ENCODE results near the gene SELENOP.

SELENOP gene

DNA sequence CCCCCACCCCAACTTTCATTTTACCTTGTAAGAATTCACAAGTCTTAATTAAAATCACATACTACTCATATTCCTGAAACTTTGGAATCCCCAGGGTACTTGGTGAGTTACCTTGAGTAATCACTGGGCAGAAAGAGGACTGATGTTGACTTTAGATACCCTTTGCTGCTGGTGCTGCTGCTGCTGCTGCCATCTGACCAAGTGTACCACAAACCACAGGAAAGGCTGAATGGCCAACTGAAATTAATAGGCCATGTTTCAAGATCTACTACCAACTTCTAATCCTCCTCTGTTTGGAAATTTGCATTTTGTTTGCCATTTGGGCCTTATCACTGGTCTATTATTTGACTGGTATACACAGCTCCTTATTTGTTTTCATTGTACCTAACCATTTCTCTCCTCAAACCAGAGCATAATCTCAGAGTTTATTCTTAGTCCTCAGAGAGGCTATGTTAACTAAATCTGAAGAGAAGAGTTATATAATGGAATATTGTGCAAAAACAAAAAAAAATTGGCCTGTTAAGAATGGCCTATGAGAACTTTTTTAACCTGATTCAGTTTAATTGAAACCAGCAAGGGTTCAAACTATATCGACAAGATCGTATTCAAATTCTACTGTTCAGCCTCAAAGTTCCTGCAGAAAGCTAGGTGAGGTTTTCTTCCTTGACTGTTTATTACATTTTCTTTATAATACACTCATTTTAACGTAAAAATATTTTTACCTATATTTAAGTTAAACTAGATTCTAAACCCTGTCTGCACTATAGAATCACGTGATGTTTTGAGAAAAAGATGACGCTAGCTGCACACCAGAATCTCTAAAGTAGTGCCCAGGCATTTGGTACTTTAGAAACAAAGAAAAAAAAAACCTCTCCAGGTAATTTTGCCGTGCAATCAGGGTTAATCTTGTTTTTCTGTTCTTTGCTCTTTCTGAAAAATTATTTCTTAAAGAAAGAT, 13.1 kb downstream of the SELENOP start:
- DNase-seq (ENCODE audit: low spot score) = no peak

DNA sequence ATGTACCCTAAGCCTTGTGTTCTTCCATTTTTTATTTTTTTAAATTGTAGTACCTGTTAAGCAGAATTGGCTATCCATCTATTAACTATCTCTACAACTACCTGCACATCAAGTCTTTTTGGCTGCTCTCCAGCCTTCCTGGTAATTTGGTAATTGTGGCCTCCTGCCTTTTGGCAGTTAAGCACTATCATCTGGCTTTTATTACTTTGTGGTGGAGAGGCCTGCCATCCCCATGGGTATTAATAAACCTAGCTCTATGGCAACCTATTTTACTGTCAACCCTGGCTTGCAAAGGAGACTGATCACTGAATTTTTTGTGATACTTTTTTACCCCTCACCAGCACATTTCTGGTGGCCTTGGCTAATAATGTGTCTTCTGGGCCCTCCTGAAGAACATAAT, 20.5 kb downstream of the SELENOP start:
- no peak for DNase-seq (ENCODE audit: low spot score)

DNA sequence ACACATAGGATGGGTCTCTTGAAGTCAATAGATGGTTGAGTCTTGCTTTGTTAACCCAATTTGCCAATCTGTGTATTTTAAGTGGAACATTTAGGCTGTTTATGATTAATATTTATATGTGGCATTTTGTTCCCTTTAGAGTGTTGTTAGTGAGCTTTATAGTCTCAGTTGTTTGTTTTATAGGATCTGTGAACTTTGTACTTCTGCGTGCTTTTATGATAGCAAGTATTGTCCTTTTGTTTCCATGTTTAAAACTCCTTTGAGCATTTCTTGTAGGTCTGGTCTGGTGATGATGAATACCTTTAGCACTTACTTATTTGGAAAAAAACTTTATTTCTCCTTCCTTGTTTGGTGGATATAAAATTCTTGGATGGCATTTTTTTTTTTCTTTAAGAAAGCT, 23.8 kb downstream of the SELENOP start:
- no peak for DNase-seq (ENCODE audit: low spot score)

DNA sequence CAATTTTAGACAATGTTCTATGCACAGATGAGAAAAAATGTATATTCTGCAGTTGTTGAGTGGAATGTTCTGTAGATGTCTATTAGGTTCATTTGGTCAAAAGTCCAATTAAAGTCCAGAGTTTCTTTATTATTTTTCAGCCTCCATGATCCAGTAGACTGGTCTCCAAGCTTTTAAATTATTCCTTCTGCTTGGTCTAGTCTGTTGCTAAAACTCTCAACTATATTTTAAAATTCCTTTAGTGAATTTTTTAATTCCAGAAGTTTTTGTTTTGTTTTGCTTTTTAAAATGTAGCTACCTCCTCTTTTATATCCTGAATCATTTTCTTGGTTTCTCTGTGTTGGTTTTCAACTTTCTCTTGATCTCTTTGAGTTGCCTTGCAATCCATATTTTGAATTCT, 24.6 kb downstream of the SELENOP start:
- DNase-seq (ENCODE audit: low spot score) = no peak

GRCh38 chr5:42785756-42786155, 25.9 kb downstream of the SELENOP start:
- no peak for DNase-seq (ENCODE audit: low spot score)

- DNase-seq (ENCODE audit: low spot score) = no peak
Observed at GRCh38 chr5:42784132-42784531, 27.6 kb downstream of the SELENOP start.

GRCh38 chr5:42781584-42781983, 30.1 kb downstream of the SELENOP start:
- DNase-seq (ENCODE audit: low spot score) = no peak

DNA sequence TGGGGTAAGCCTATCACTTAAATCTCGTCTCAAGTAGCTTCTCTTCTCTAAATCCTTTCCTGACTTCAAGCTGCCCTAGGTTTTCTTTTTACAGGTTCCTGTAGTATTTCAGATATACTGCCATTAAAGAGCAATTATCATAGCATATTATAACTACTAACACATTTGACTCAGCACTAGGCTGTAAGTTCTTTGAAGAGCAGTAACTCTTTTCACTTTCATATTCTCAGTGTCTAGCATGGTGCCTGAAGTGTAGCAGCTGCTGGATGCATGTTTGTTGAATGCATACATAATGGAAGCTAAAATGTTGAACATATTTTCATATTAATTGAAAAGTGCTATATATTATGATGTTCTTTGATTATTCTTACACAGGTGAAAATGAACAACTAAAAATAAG, 32.6 kb downstream of the SELENOP start:
- DNase-seq (ENCODE audit: low spot score) = no peak

DNA sequence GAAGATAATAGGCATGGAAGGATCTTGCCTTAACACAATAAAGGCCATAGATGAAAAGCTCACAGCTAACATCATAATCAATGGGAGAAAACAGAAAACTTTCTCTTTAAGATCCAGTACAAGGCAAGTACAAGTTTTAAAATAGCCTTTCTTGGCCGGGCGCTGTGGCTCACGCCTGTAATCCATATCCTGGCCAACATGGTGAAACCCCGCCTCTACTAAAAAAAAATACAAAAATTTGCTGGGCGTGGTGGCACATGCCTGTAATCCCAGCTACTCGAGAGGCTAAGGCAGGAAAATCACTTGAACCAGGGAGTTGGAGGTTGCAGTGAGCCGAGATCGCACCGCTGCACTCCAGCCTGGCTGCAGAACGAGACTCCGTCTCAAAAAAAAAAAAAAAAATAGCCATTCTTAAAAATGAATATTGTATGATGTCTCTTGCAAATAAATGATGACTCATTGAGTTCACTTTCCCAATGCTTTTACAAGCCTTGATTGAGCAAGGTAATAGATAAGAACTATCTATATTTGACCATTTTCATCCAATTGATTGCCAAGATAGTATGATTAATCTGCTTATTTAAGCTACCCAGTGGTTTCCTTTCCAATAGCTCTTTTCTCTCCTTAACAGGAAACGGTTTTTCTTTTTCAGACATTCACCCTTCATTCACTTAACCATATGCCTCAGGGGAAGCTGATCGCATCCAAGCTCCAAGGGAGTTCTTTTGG, 39.3 kb downstream of the SELENOP start:
- DNase-seq (ENCODE audit: low spot score) = no peak

DNA sequence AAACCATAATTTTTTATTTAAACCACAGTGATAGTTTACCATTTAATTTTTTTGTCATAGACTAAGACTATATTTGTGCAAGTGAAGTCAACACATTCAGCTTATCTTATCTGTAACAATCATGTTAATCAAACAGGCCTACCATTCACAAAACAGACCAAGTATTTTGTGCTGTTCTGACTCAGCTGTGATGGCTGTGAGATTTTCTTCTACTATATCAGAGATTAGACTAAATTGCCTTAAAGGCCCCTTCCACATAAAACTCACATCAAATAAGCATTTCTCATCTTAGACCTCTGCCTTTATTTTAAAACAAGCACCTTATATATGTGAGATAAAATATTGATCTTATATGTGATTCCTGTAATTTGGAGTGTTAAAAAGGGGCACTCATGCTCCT, 41.7 kb downstream of the SELENOP start:
- DNase-seq (ENCODE audit: low spot score) = no peak

- no peak for DNase-seq (ENCODE audit: low spot score)
Observed at GRCh38 chr5:42768106-42768504, 43.6 kb downstream of the SELENOP start.

- DNase-seq (ENCODE audit: low spot score) = peak; percentile 73
Observed at GRCh38 chr5:42767491-42768105, 44.1 kb downstream of the SELENOP start.

DNA sequence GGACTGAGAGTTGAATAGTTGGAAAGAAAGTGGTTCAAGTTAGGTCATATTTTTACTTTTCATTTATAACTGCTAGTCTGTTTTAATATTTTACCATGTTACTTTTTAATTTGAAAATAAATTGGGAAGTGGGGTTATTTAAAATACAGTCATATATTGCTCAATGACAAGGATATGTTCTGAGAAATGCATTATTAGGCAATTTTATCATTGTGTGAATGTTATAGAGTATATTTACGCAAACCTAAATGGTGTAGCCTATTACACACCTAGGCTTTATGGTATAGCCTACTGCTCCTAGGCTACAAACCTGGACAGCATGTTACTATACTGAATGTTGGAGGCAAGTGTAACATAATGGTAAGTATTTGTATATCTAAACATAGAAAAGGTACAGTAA, 49.9 kb downstream of the SELENOP start:
- DNase-seq (ENCODE audit: low spot score) = no peak

DNA sequence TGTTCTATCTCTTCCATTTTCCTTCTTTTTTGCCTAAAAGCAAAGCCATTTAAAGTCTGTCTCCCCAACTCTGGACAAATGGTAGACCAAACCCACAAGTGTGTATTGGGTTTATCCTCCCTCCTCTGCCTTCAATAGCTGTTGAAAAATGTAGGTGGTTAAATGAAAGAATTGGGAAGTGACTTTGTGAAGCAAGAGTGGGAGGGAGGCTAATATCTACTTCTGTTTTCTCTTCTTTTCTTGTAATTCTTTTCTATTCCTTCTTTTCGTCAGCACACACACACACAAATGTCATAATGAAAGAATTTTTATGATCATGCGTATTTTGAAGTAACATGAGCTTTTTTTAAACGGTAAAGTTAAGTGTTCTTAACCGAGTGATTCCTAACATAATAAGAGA, 51.3 kb downstream of the SELENOP start:
- no peak for DNase-seq (ENCODE audit: low spot score)

- no peak for DNase-seq (ENCODE audit: low spot score)
Observed at GRCh38 chr5:42759456-42759855, 52.2 kb downstream of the SELENOP start.

- peak; percentile 10 for DNase-seq (ENCODE audit: low spot score)
Observed at GRCh38 chr5:42756606-42757601, 54.8 kb downstream of the SELENOP start, which contains the start of gene CCDC152. TSS of gene CCDC152 (plus strand) at chr5:42756818. CDS start at chr5:42759122, 2,304 bp downstream.

GRCh38 chr5:42753099-42753498, 58.6 kb downstream of the SELENOP start:
- DNase-seq (ENCODE audit: low spot score) = no peak

DNA sequence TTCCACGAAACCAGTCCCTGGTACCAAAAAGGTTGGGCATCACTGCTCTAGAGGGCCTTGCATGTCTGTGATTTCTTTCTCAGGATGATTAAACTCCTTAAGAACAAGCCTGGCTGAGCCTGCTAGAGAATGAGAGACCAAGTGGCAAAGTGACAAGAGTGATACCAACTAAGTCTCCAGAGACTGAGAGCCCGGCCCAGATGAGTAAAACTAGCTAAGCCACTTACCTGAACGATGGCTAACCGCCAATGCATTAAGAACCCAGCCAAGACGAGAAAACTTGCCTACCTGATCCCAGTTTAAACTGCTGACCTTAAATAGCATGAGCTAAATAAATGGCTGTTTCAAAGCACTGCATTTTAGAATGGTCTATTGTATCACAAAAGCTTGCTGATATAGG, 60.6 kb downstream of the SELENOP start:
- no peak for DNase-seq (ENCODE audit: low spot score)

DNA sequence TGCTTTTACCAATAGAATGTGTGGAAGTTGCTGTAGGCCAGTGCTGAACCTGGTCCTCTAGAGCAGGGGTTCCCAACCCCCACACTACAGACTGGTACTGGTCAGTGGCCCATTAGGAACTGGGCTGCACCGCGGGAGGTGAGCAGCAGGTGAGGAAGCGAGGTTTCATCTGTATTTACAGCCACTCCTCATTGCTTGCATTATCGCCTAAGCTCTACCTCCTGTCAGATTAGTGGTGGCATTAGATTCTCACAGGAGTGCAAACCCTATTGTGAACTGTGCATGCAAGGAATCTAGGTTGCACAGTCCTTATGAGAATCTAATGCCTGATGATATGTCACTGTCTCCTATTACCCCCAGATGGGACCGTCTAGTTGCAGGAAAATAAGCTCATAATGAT, 61.2 kb downstream of the SELENOP start:
- DNase-seq (ENCODE audit: low spot score) = no peak

Measured in pons (tissue), 1 donor.